HepG2 (cell line): ENCODE data around the gene PLA2G4F. TPM values are rescaled to one million over a fixed set of nuclear protein-coding genes. Genes with fewer than 3 reads are reported as not detected.

Experiments used
- CAMTA2 ChIP-seq: sonication (generic); formaldehyde crosslinking; IDR thresholded peaks from 2 replicates; pipeline ENCODE4 v1.4.0; 2020; ENCODE audit warnings: mild to moderate bottlenecking, missing genetic modification reagents, borderline replicate concordance
- CCAR2 ChIP-seq: fragments of 200-400 bp; formaldehyde crosslinking; optimal IDR thresholded peaks from 2 replicates; pipeline ENCODE3; 2018; ENCODE audit warnings: low read depth, mild to moderate bottlenecking, low read length, moderate library complexity
- CHD2 ChIP-seq: IDR thresholded peaks from 2 replicates; pipeline ENCODE4 v1.6.1; 2011; ENCODE audit warnings: low read depth, low read length, improper control_type of control experiment
- CTCF ChIP-seq: sonication (generic); formaldehyde crosslinking; IDR thresholded peaks from 2 replicates; pipeline ENCODE4 v1.5.0; 2020; ENCODE audit warnings: mild to moderate bottlenecking, missing genetic modification reagents, moderate library complexity
- HNRNPL ChIP-seq: fragments of 200-400 bp; formaldehyde crosslinking; IDR thresholded peaks from 2 replicates; pipeline ENCODE4 v1.6.1; 2017; ENCODE audit warnings: mild to moderate bottlenecking, low read depth, low read length
- IKZF4 ChIP-seq: sonication (generic); formaldehyde crosslinking; IDR thresholded peaks from 2 replicates; pipeline ENCODE4 v1.5.1; 2020; ENCODE audit warnings: borderline replicate concordance, mild to moderate bottlenecking, low read depth, missing genetic modification reagents; ENCODE audit errors: not compliant biosample characterization
- KDM1A ChIP-seq: IDR thresholded peaks from 2 replicates; pipeline ENCODE4 v1.6.1; 2016; ENCODE audit warnings: missing compliant biosample characterization
- MED8 ChIP-seq: sonication (generic); formaldehyde crosslinking; IDR thresholded peaks from 2 replicates; pipeline ENCODE4 v1.8.1; 2023; ENCODE audit warnings: mild to moderate bottlenecking, missing genetic modification reagents; ENCODE audit not compliant: insufficient replicate concordance
- MIXL1 ChIP-seq: IDR thresholded peaks from 2 replicates; pipeline ENCODE4 v1.6.1; 2016
- MTA1 ChIP-seq: sonication (generic); formaldehyde crosslinking; IDR thresholded peaks from 2 replicates; pipeline ENCODE4 v1.4.0; 2020; ENCODE audit warnings: missing genetic modification reagents, mild to moderate bottlenecking, borderline replicate concordance
- NCOR1 ChIP-seq: fragments of 200-600 bp; sonication (generic); IDR thresholded peaks from 2 replicates; pipeline ENCODE4 v1.7.0; 2017; ENCODE audit warnings: antibody characterized with exemption, low read length, borderline replicate concordance
- NR0B2 ChIP-seq: sonication (generic); formaldehyde crosslinking; IDR thresholded peaks from 2 replicates; pipeline ENCODE4 v1.4.0; 2020; ENCODE audit warnings: mild to moderate bottlenecking, missing genetic modification reagents
- SMAD9 ChIP-seq: sonication (generic); formaldehyde crosslinking; IDR thresholded peaks from 2 replicates; pipeline ENCODE4 v1.5.1; 2020; ENCODE audit warnings: mild to moderate bottlenecking, missing genetic modification reagents
- SNAI1 ChIP-seq: sonication (generic); formaldehyde crosslinking; IDR thresholded peaks from 2 replicates; pipeline ENCODE4 v1.5.0; 2020; ENCODE audit warnings: mild to moderate bottlenecking, missing genetic modification reagents, borderline replicate concordance
- SRSF4 ChIP-seq: fragments of 200-400 bp; formaldehyde crosslinking; IDR thresholded peaks from one replicate; pipeline ENCODE4 v1.6.1; 2018; ENCODE audit warnings: mild to moderate bottlenecking, low read depth, low read length, moderate library complexity; ENCODE audit not compliant: poor library complexity, severe bottlenecking
- SRY ChIP-seq: sonication (generic); formaldehyde crosslinking; IDR thresholded peaks from 2 replicates; pipeline ENCODE4 v1.8.0; 2022; ENCODE audit warnings: mild to moderate bottlenecking, missing genetic modification reagents
- TBL1XR1 ChIP-seq: fragments of 150-350 bp; IDR thresholded peaks from 2 replicates; pipeline ENCODE4 v1.6.1; 2014; ENCODE audit warnings: borderline replicate concordance, low read length; ENCODE audit not compliant: partially characterized antibody
- TOE1 ChIP-seq: sonication (generic); formaldehyde crosslinking; IDR thresholded peaks from 2 replicates; pipeline ENCODE4 v1.4.0; 2020; ENCODE audit warnings: mild to moderate bottlenecking, missing genetic modification reagents
- ZBTB8A ChIP-seq: sonication (generic); formaldehyde crosslinking; IDR thresholded peaks from 2 replicates; pipeline ENCODE4 v1.4.0; 2020; ENCODE audit warnings: mild to moderate bottlenecking, low read depth, missing genetic modification reagents, borderline replicate concordance
- ZC3H13 ChIP-seq: sonication (generic); formaldehyde crosslinking; IDR thresholded peaks from 2 replicates; pipeline ENCODE4 v1.8.1; 2023; ENCODE audit warnings: mild to moderate bottlenecking, missing genetic modification reagents, moderate library complexity
- ZFP82 ChIP-seq: sonication (generic); formaldehyde crosslinking; IDR thresholded peaks from 2 replicates; pipeline ENCODE4 v1.5.1; 2020; ENCODE audit warnings: mild to moderate bottlenecking, missing genetic modification reagents, borderline replicate concordance
- ZNF121 ChIP-seq: sonication (generic); formaldehyde crosslinking; IDR thresholded peaks from 2 replicates; pipeline ENCODE4 v1.5.0; 2020; ENCODE audit warnings: mild to moderate bottlenecking, missing genetic modification reagents
- ZNF207 ChIP-seq: fragments of 450-650 bp; IDR thresholded peaks from 2 replicates; pipeline ENCODE4 v1.6.1; 2016; ENCODE audit warnings: antibody characterized with exemption, borderline replicate concordance
- ZNF235 ChIP-seq: sonication (generic); formaldehyde crosslinking; IDR thresholded peaks from 2 replicates; pipeline ENCODE4 v1.8.1; 2023; ENCODE audit warnings: mild to moderate bottlenecking, missing genetic modification reagents, borderline replicate concordance
- ZNF24 ChIP-seq: fragments of 450-650 bp; IDR thresholded peaks from 2 replicates; pipeline ENCODE4 v1.6.1; 2017; ENCODE audit warnings: antibody characterized with exemption, mild to moderate bottlenecking
- ZNF253 ChIP-seq: sonication (generic); formaldehyde crosslinking; IDR thresholded peaks from 2 replicates; pipeline ENCODE4 v1.8.0; 2022; ENCODE audit warnings: mild to moderate bottlenecking, missing genetic modification reagents, borderline replicate concordance
- ZNF296 ChIP-seq: sonication (generic); formaldehyde crosslinking; conservative IDR thresholded peaks from 2 replicates; pipeline ENCODE4 v1.5.0; 2020; ENCODE audit warnings: mild to moderate bottlenecking, missing genetic modification reagents
- ZNF382 ChIP-seq: sonication (generic); formaldehyde crosslinking; IDR thresholded peaks from 2 replicates; pipeline ENCODE4 v1.5.0; 2020; ENCODE audit warnings: missing genetic modification reagents, mild to moderate bottlenecking, borderline replicate concordance
- ZNF839 ChIP-seq: sonication (generic); formaldehyde crosslinking; IDR thresholded peaks from 2 replicates; pipeline ENCODE4 v1.4.0; 2020; ENCODE audit warnings: missing genetic modification reagents, mild to moderate bottlenecking, borderline replicate concordance
- ZSCAN12 ChIP-seq: sonication (generic); formaldehyde crosslinking; IDR thresholded peaks from 2 replicates; pipeline ENCODE4 v1.9.0; 2021; ENCODE audit warnings: mild to moderate bottlenecking, missing genetic modification reagents
- polyA plus RNA-seq, 8 experiments: library from polyadenylated mRNA; depleted of rRNA in 3 of 8; stranded (reverse) in 7 of 8; unstranded in 1 of 8; fragments of >200 nt; fragmentation: Illumina TruSeq in 4 of 8; extraction: Trizol in 4 of 8; gene quantifications; 2 replicates each; pipeline versions ENCODE4 v1.2.1 to v1.2.3, GENCODE V29; 2011 to 2016; ENCODE audit warnings: low read depth in 4 of 8, missing spikeins in 1 of 8, mixed read lengths in 1 of 8; ENCODE audit not compliant: insufficient read depth in 1 of 8
- total RNA-seq, 5 experiments: library from RNA; depleted of rRNA; stranded (reverse); fragments of >200 nt; fragmentation: Illumina TruSeq; extraction: Trizol; gene quantifications; 2 replicates each; pipeline ENCODE4 v1.2.3, GENCODE V29; 2016; ENCODE audit warnings: low read depth in 1 of 5

Gene PLA2G4F
- total and polyA plus RNA-seq, 2 of the 13 experiments (the other 11 are each of a cell fraction or from before 2014, with no cell fraction given) = 0.07 TPM; not detected in 1

- no peak for TF ChIP-seq NR0B2 (CRISPR knock-in tag)
- TF ChIP-seq ZNF296 (CRISPR knock-in tag) = no peak
- TF ChIP-seq CCAR2 = no peak
- no peak for TF ChIP-seq SRSF4
- TF ChIP-seq MED8 (CRISPR knock-in tag) = no peak
- TF ChIP-seq ZNF121 (CRISPR knock-in tag) = no peak
- TF ChIP-seq ZBTB8A (CRISPR knock-in tag) = no peak
- peak; percentile 35 for TF ChIP-seq TBL1XR1
- no peak for TF ChIP-seq SNAI1 (CRISPR knock-in tag)
- no peak for TF ChIP-seq ZNF235 (CRISPR knock-in tag)
- no peak; the same call in 1 of the 2 replicates for TF ChIP-seq SRY (CRISPR knock-in tag)
- TF ChIP-seq TOE1 (CRISPR knock-in tag) = no peak
- no peak for TF ChIP-seq ZC3H13 (CRISPR knock-in tag)
- TF ChIP-seq ZNF382 = no peak
- peak; percentile 97 for TF ChIP-seq MIXL1 (CRISPR knock-in tag)
- TF ChIP-seq NCOR1 = peak; percentile 89; the same call in 1 of the 2 replicates
- TF ChIP-seq CTCF (CRISPR knock-in tag) = peak; percentile 19; the same call in 1 of the 2 replicates
- no peak; the same call in 1 of the 2 replicates for TF ChIP-seq MTA1 (CRISPR knock-in tag)
- no peak for TF ChIP-seq ZNF207
- no peak for TF ChIP-seq ZNF253
- no peak for TF ChIP-seq CAMTA2 (CRISPR knock-in tag)
- peak; percentile 72 for TF ChIP-seq KDM1A
- TF ChIP-seq ZNF24 = peak; percentile 75; the same call in 1 of the 2 replicates
- TF ChIP-seq SMAD9 (CRISPR knock-in tag) = no peak
- no peak for TF ChIP-seq ZSCAN12 (CRISPR knock-in tag)
- TF ChIP-seq CHD2 = no peak
- TF ChIP-seq ZNF839 (CRISPR knock-in tag) = no peak
- no peak for TF ChIP-seq ZFP82 (CRISPR knock-in tag)
- TF ChIP-seq HNRNPL = no peak
- no peak for TF ChIP-seq IKZF4 (CRISPR knock-in tag)
Measured at GRCh38 chr15:42138968-42139386, 17.5 kb downstream of the PLA2G4F start (continued).
